HEK293 (cell line): ENCODE results near the gene ZNF302.

Experiments
- CTCF ChIA-PET: fragments of 350-600 bp; formaldehyde crosslinking; extraction: SDS; loops from one replicate; lab custom pipeline; 2021; ENCODE audit warnings: antibody characterized with exemption; lab: Yijun Ruan, JAX
- POLR2A ChIA-PET: fragments of 300-600 bp; formaldehyde crosslinking; extraction: SDS; loops from one replicate; lab custom pipeline; 2020; ENCODE audit warnings: antibody characterized with exemption, inconsistent platforms; lab: Yijun Ruan, JAX
- H3K27ac ChIP-seq: fragments of 200-500 bp; sonication (Bioruptor generic); 2 replicates; pipeline ENCODE4 v1.5.1; 2014; ENCODE audit warnings: low read depth, low read length, control low read depth, inconsistent platforms; ENCODE audit errors: extremely low read depth
- H3K36me3 ChIP-seq, 2 experiments: fragments of 200-500 bp in 1 of 2; sonication (Bioruptor generic) in 1 of 2; 1 replicate in 1 of 2; 2 replicates in 1 of 2; pipeline ENCODE4 v1.5.1; 2014 to 2017; ENCODE audit warnings: inconsistent platforms in 2 of 2, low read length in 2 of 2; ENCODE audit not compliant: control insufficient read depth in 2 of 2, insufficient read depth in 1 of 2
- H3K4me1 ChIP-seq: fragments of 200-500 bp; sonication (Bioruptor generic); 2 replicates; pipeline ENCODE4 v1.5.1; 2014; ENCODE audit warnings: mild to moderate bottlenecking, low read length, inconsistent platforms; ENCODE audit not compliant: control insufficient read depth, insufficient read depth
- H3K4me3 ChIP-seq: 2 replicates; pipeline ENCODE4 v1.5.1; 2011; ENCODE audit warnings: low read depth, mild to moderate bottlenecking, control low read depth, low read length, moderate library complexity
- H3K9me3 ChIP-seq: fragments of 200-500 bp; sonication (Bioruptor generic); 2 replicates; pipeline ENCODE4 v1.5.1; 2014; ENCODE audit warnings: low read depth, low read length, inconsistent platforms; ENCODE audit not compliant: control insufficient read depth, insufficient read depth
- GLI2 ChIP-seq: fragments of 450-650 bp; formaldehyde crosslinking; IDR thresholded peaks from 2 replicates; pipeline ENCODE4; 2017; ENCODE audit warnings: missing biosample characterization, missing genetic modification characterization, low read depth, borderline replicate concordance
- RBAK ChIP-seq: fragments of 450-650 bp; formaldehyde crosslinking; IDR thresholded peaks from 2 replicates; pipeline ENCODE4 v1.5.1; 2016; ENCODE audit warnings: missing biosample characterization, missing genetic modification characterization
- SCRT1 ChIP-seq: fragments of 450-650 bp; formaldehyde crosslinking; IDR thresholded peaks from 2 replicates; pipeline ENCODE4 v1.5.1; 2016; ENCODE audit warnings: missing biosample characterization, missing genetic modification characterization, borderline replicate concordance
- SCRT2 ChIP-seq: fragments of 450-650 bp; formaldehyde crosslinking; IDR thresholded peaks from 2 replicates; pipeline ENCODE4 v1.5.1; 2016; ENCODE audit warnings: missing biosample characterization, missing genetic modification characterization
- SP7 ChIP-seq: fragments of 450-650 bp; formaldehyde crosslinking; IDR thresholded peaks from 2 replicates; pipeline ENCODE4 v1.5.1; 2016; ENCODE audit warnings: missing biosample characterization, missing genetic modification characterization
- TCF7L2 ChIP-seq: IDR thresholded peaks from 2 replicates; pipeline ENCODE4 v1.6.1; 2011; ENCODE audit warnings: low read depth, mild to moderate bottlenecking, inconsistent platforms, low read length, moderate library complexity, borderline replicate concordance
- ZBTB17 ChIP-seq: fragments of 450-650 bp; formaldehyde crosslinking; IDR thresholded peaks from 2 replicates; pipeline ENCODE4 v1.5.1; 2016; ENCODE audit warnings: missing biosample characterization, missing genetic modification characterization
- ZBTB21 ChIP-seq: fragments of 450-650 bp; formaldehyde crosslinking; IDR thresholded peaks from 2 replicates; pipeline ENCODE4 v1.5.1; 2017; ENCODE audit warnings: missing biosample characterization, missing genetic modification characterization
- ZNF19 ChIP-seq: fragments of 450-650 bp; formaldehyde crosslinking; IDR thresholded peaks from 2 replicates; pipeline ENCODE4; 2016; ENCODE audit warnings: missing biosample characterization, missing genetic modification characterization, low read depth
- ZNF2 ChIP-seq: fragments of 450-650 bp; formaldehyde crosslinking; IDR thresholded peaks from 2 replicates; pipeline ENCODE4 v1.5.1; 2016; ENCODE audit warnings: missing biosample characterization, missing genetic modification characterization
- ZNF324 ChIP-seq: fragments of 450-650 bp; formaldehyde crosslinking; IDR thresholded peaks from 2 replicates; pipeline ENCODE4 v1.5.1; 2016; ENCODE audit warnings: missing biosample characterization, missing genetic modification characterization
- ZNF341 ChIP-seq: fragments of 450-650 bp; formaldehyde crosslinking; IDR thresholded peaks from 2 replicates; pipeline ENCODE4; 2016; ENCODE audit warnings: low read depth, missing biosample characterization, missing genetic modification characterization
- ZNF530 ChIP-seq: fragments of 450-650 bp; formaldehyde crosslinking; IDR thresholded peaks from 2 replicates; pipeline ENCODE4 v1.5.1; 2016; ENCODE audit warnings: low read depth, missing biosample characterization, missing genetic modification characterization
- ZNF548 ChIP-seq: fragments of 450-650 bp; formaldehyde crosslinking; IDR thresholded peaks from 2 replicates; pipeline ENCODE4 v1.5.1; 2016; ENCODE audit warnings: missing biosample characterization, missing genetic modification characterization
- ZNF561 ChIP-seq: fragments of 450-650 bp; IDR thresholded peaks from 2 replicates; pipeline ENCODE4 v1.5.1; 2018; ENCODE audit warnings: missing biosample characterization, missing genetic modification characterization, borderline replicate concordance
- ZNF654 ChIP-seq: fragments of 450-650 bp; formaldehyde crosslinking; IDR thresholded peaks from 2 replicates; pipeline ENCODE4 v1.5.1; 2016; ENCODE audit warnings: low read depth, missing biosample characterization, missing genetic modification characterization
- ZNF660 ChIP-seq: fragments of 450-650 bp; IDR thresholded peaks from 2 replicates; pipeline ENCODE4 v1.5.1; 2018; ENCODE audit warnings: missing biosample characterization, mild to moderate bottlenecking, missing genetic modification characterization
- ZNF670 ChIP-seq: fragments of 450-650 bp; formaldehyde crosslinking; IDR thresholded peaks from 2 replicates; pipeline ENCODE4 v1.5.1; 2016; ENCODE audit warnings: missing biosample characterization, missing genetic modification characterization, low read depth
- ZNF768 ChIP-seq: fragments of 450-650 bp; formaldehyde crosslinking; IDR thresholded peaks from 2 replicates; pipeline ENCODE4 v1.5.1; 2018; ENCODE audit warnings: missing biosample characterization, mild to moderate bottlenecking, missing genetic modification characterization
- ZSCAN16 ChIP-seq: fragments of 450-650 bp; formaldehyde crosslinking; IDR thresholded peaks from 2 replicates; pipeline ENCODE4 v1.5.1; 2016; ENCODE audit warnings: missing biosample characterization, missing genetic modification characterization
- ZSCAN23 ChIP-seq: fragments of 450-650 bp; formaldehyde crosslinking; IDR thresholded peaks from 2 replicates; pipeline ENCODE4 v1.5.1; 2016; ENCODE audit warnings: missing biosample characterization, missing genetic modification characterization
- ZSCAN30 ChIP-seq: fragments of 450-650 bp; IDR thresholded peaks from 2 replicates; pipeline ENCODE4 v1.5.1; 2018; ENCODE audit warnings: missing biosample characterization, mild to moderate bottlenecking, missing genetic modification characterization, moderate library complexity
- TF ChIP-seq, protein P1 (sequence below): fragments of 450-650 bp; formaldehyde crosslinking; conservative IDR thresholded peaks from 2 replicates; pipeline ENCODE4 v1.5.1; 2016; ENCODE audit warnings: low read depth, missing biosample characterization, missing genetic modification characterization
- TF ChIP-seq, protein P2 (sequence below): fragments of 450-650 bp; formaldehyde crosslinking; IDR thresholded peaks from 2 replicates; pipeline ENCODE4 v1.5.1; 2016; ENCODE audit warnings: missing biosample characterization, missing genetic modification characterization
- TF ChIP-seq, protein P3 (sequence below): fragments of 450-650 bp; formaldehyde crosslinking; IDR thresholded peaks from 2 replicates; pipeline ENCODE4 v1.5.1; 2017; ENCODE audit warnings: missing biosample characterization, missing genetic modification characterization
- TF ChIP-seq, protein P4 (sequence below): fragments of 450-650 bp; formaldehyde crosslinking; IDR thresholded peaks from 2 replicates; pipeline ENCODE4 v1.5.1; 2016; ENCODE audit warnings: missing biosample characterization, missing genetic modification characterization

ZNF302 gene

DNA sequence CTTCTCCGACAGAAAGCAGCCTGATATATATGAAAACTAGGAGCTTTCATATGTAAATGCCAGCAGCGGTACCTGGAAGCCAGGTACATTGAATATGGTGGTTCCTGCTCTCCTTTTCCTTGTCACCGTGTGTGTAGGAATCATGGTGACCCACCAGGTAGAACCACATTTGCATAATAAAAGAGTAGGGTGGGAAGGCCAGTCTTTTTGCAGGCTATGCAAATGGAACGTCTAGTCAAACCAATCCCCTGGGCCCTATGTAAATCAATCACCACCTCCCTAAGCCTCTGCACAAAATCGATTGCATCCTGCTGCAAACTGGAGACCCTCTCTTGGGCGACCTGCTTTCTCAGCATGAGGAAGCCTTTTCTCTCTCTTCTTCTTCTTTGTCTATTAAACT, 34.4 kb downstream of the ZNF302 start (continued):
- TF ChIP-seq, protein P1, sequence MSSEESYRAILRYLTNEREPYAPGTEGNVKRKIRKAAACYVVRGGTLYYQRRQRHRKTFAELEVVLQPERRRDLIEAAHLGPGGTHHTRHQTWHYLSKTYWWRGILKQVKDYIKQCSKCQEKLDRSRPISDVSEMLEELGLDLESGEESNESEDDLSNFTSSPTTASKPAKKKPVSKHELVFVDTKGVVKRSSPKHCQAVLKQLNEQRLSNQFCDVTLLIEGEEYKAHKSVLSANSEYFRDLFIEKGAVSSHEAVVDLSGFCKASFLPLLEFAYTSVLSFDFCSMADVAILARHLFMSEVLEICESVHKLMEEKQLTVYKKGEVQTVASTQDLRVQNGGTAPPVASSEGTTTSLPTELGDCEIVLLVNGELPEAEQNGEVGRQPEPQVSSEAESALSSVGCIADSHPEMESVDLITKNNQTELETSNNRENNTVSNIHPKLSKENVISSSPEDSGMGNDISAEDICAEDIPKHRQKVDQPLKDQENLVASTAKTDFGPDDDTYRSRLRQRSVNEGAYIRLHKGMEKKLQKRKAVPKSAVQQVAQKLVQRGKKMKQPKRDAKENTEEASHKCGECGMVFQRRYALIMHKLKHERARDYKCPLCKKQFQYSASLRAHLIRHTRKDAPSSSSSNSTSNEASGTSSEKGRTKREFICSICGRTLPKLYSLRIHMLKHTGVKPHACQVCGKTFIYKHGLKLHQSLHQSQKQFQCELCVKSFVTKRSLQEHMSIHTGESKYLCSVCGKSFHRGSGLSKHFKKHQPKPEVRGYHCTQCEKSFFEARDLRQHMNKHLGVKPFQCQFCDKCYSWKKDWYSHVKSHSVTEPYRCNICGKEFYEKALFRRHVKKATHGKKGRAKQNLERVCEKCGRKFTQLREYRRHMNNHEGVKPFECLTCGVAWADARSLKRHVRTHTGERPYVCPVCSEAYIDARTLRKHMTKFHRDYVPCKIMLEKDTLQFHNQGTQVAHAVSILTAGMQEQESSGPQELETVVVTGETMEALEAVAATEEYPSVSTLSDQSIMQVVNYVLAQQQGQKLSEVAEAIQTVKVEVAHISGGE (tag by site-specific recombination) = no peak
- TF ChIP-seq ZNF530 = no peak

DNA sequence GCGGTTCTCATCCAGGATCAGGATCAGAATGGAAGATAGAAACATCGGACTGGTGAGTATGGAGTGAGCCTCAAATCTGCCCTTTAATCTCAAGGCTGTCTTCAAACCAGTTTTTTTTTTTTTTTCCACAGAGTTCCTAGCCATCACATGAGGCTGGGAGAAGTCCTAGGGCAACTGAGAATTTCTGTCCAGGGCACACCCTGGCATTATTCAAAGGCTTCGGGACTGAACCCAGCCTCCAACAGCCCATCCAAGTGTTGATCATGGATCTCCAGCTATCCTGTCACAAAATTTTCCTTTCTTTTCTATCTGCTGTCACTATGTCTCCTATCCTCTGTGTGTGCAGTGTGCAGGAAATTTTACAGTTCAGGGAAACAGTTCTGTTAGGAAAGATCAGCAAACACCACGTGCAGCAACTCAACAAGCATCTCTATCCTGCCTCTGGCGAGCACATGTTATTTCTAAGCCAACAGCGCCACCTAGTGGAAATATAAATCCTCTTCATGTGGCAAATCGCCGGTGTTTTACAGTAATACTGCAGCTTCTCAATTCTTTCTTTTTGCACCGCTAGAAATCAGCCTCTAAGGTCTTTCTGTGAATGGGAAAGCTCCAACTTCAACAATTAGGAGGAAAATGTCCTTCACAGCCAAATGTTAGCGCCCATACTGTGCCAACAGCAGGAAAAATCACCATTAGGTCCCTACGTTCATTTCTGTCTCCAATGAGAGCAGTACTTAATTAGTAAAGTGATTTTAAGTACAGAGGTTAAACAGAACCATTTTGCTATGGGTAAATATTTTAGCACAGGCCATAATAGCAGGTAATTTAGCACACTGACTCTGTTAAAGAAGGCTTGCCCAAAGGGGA, 35.1 kb downstream of the ZNF302 start:
- TF ChIP-seq SCRT2 (tag by site-specific recombination) (peak; percentile 89), TCF7L2 (no peak), ZNF670 (tag by site-specific recombination) (no peak), GLI2 (tag by site-specific recombination) (0 out of 2 replicates have a peak, but pooled peaks have one; percentile 3), SP7 (tag by site-specific recombination) (peak; percentile 25; the same call in 1 of the 2 replicates), ZNF654 (tag by site-specific recombination) (peak; percentile 100), ZSCAN30 (tag by site-specific recombination) (0 out of 2 replicates have a peak, but pooled peaks have one; percentile 41), ZNF19 (tag by site-specific recombination) (no peak), ZBTB21 (tag by site-specific recombination) (no peak), RBAK (tag by site-specific recombination) (no peak), ZSCAN16 (tag by site-specific recombination) (0 out of 2 replicates have a peak, but pooled peaks have one; percentile 77), SCRT1 (peak; percentile 40; the same call in 1 of the 2 replicates), ZNF548 (tag by site-specific recombination) (no peak), ZBTB17 (tag by site-specific recombination) (peak; percentile 67), ZNF341 (tag by site-specific recombination) (no peak), ZNF768 (tag by site-specific recombination) (no peak), ZNF561 (tag by site-specific recombination) (0 out of 2 replicates have a peak, but pooled peaks have one; percentile 43), ZNF324 (peak; percentile 46), ZSCAN23 (no peak), ZNF660 (tag by site-specific recombination) (peak; percentile 87), ZNF2 (tag by site-specific recombination) (peak; percentile 79; the same call in 1 of the 2 replicates)
- TF ChIP-seq, protein P2, sequence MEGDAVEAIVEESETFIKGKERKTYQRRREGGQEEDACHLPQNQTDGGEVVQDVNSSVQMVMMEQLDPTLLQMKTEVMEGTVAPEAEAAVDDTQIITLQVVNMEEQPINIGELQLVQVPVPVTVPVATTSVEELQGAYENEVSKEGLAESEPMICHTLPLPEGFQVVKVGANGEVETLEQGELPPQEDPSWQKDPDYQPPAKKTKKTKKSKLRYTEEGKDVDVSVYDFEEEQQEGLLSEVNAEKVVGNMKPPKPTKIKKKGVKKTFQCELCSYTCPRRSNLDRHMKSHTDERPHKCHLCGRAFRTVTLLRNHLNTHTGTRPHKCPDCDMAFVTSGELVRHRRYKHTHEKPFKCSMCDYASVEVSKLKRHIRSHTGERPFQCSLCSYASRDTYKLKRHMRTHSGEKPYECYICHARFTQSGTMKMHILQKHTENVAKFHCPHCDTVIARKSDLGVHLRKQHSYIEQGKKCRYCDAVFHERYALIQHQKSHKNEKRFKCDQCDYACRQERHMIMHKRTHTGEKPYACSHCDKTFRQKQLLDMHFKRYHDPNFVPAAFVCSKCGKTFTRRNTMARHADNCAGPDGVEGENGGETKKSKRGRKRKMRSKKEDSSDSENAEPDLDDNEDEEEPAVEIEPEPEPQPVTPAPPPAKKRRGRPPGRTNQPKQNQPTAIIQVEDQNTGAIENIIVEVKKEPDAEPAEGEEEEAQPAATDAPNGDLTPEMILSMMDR (tag by site-specific recombination) = peak; percentile 91
- TF ChIP-seq, protein P3, sequence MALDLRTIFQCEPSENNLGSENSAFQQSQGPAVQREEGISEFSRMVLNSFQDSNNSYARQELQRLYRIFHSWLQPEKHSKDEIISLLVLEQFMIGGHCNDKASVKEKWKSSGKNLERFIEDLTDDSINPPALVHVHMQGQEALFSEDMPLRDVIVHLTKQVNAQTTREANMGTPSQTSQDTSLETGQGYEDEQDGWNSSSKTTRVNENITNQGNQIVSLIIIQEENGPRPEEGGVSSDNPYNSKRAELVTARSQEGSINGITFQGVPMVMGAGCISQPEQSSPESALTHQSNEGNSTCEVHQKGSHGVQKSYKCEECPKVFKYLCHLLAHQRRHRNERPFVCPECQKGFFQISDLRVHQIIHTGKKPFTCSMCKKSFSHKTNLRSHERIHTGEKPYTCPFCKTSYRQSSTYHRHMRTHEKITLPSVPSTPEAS (tag by site-specific recombination) = peak; percentile 78
- TF ChIP-seq, protein P4, sequence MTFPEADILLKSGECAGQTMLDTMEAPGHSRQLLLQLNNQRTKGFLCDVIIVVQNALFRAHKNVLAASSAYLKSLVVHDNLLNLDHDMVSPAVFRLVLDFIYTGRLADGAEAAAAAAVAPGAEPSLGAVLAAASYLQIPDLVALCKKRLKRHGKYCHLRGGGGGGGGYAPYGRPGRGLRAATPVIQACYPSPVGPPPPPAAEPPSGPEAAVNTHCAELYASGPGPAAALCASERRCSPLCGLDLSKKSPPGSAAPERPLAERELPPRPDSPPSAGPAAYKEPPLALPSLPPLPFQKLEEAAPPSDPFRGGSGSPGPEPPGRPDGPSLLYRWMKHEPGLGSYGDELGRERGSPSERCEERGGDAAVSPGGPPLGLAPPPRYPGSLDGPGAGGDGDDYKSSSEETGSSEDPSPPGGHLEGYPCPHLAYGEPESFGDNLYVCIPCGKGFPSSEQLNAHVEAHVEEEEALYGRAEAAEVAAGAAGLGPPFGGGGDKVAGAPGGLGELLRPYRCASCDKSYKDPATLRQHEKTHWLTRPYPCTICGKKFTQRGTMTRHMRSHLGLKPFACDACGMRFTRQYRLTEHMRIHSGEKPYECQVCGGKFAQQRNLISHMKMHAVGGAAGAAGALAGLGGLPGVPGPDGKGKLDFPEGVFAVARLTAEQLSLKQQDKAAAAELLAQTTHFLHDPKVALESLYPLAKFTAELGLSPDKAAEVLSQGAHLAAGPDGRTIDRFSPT (tag by site-specific recombination) = no peak
- Histone ChIP-seq H3K36me3 (0 out of 3 replicates have a peak, but pooled peaks cover 0 to 5% of the 10 kb centered on the region in 2 experiments), H3K4me3 (no peak overlapping the region), H3K9me3 (peaks cover 37% of the 10 kb centered on the region), H3K27ac (no peak overlapping the region), H3K4me1 (no peaks in the 10 kb centered on the region)
- ChIA-PET POLR2A (interaction anchor here (1.3 kb wide), 1 partner anchor 35 kb away, joined by 4 read pairs; the partner anchor contains the start of gene ZNF302), CTCF (interaction anchor here (0.5 to 6.9 kb wide), 63 partner anchors 9 to 1297 kb away, joined by 3 to 163 read pairs (median 4); partner anchors contain the start of genes ZNF181, ZNF30 and ZNF302)
